SK-N-SH (cell line): ENCODE results near the gene PIGZ. TPM values are rescaled to one million over a fixed set of nuclear protein-coding genes. Genes with fewer than 3 reads are reported as not detected.

Source experiments
- CTCF ChIA-PET: fragments of 300-600, 350-600 bp; formaldehyde crosslinking; extraction: SDS; loops from one replicate; lab custom pipeline; 2021; lab: Yijun Ruan, JAX
- POLR2A ChIA-PET: fragments of 350-600 bp; sonication (Branson Sonifier 250); formaldehyde crosslinking; extraction: SDS; loops from one replicate; lab custom pipeline; 2020; ENCODE audit warnings: antibody characterized with exemption, inconsistent platforms; lab: Yijun Ruan, JAX
- DNase-seq: peaks from one replicate; pipeline ENCODE4 v3.0.0; 2012
- H2AFZ ChIP-seq: fragments of 200-600 bp; sonication (generic); 2 replicates; pipeline ENCODE4 v1.8.1; 2016; ENCODE audit warnings: antibody characterized with exemption, mild to moderate bottlenecking, low read depth
- H3F3A ChIP-seq: fragments of 200-600 bp; sonication (generic); replicated peaks from 2 replicates; pipeline ENCODE3; 2016; ENCODE audit warnings: antibody characterized with exemption, mild to moderate bottlenecking; ENCODE audit not compliant: insufficient read depth
- H3K27ac ChIP-seq, 2 experiments: fragments of 200-500 bp in 1 of 2; fragments of 200-600 bp in 1 of 2; sonication (Bioruptor generic) in 1 of 2; sonication (generic), shearing (Covaris generic) in 1 of 2; 2 replicates each; pipeline versions ENCODE4 v1.5.1 to v1.6.1; 2014 to 2016; ENCODE audit warnings: low read depth in 2 of 2, inconsistent platforms in 1 of 2, low read length in 1 of 2, mild to moderate bottlenecking in 1 of 2, mixed read lengths in 1 of 2
- H3K27me3 ChIP-seq: fragments of 200-600 bp; sonication (generic), shearing (Covaris generic); 2 replicates; pipeline ENCODE4 v1.6.1; 2016; ENCODE audit warnings: mixed run types; ENCODE audit not compliant: insufficient read depth
- H3K36me3 ChIP-seq, 2 experiments: fragments of 200-500 bp in 1 of 2; fragments of 200-600 bp in 1 of 2; sonication (Bioruptor generic) in 1 of 2; sonication (generic) in 1 of 2; replicated peaks in 1 of 2; 2 replicates each; pipeline versions ENCODE3 to v1.5.1; 2014 to 2016; ENCODE audit warnings: low read length in 1 of 2, mild to moderate bottlenecking in 1 of 2; ENCODE audit not compliant: insufficient read depth in 2 of 2, control insufficient read depth in 1 of 2
- H3K4me1 ChIP-seq, 2 experiments: fragments of 200-500 bp in 1 of 2; fragments of 200-600 bp in 1 of 2; sonication (Bioruptor generic) in 1 of 2; sonication (generic), shearing (Covaris generic) in 1 of 2; 2 replicates each; pipeline versions ENCODE4 v1.5.1 to v1.6.1; 2014 to 2016; ENCODE audit warnings: low read depth in 1 of 2, low read length in 1 of 2, mixed run types in 1 of 2; ENCODE audit not compliant: insufficient read depth in 2 of 2, control insufficient read depth in 1 of 2
- H3K4me2 ChIP-seq: fragments of 200-600 bp; sonication (generic), shearing (Covaris generic); 2 replicates; pipeline ENCODE4 v1.6.1; 2017; ENCODE audit warnings: mixed run types
- H3K4me3 ChIP-seq, 2 experiments: fragments of 200-500 bp in 1 of 2; fragments of 200-600 bp in 1 of 2; sonication (Bioruptor generic) in 1 of 2; sonication (generic), shearing (Covaris generic) in 1 of 2; 2 replicates each; pipeline versions ENCODE4 v1.5.1 to v1.8.1; 2014 to 2016; ENCODE audit warnings: low read depth in 2 of 2, inconsistent platforms in 1 of 2, low read length in 1 of 2, mild to moderate bottlenecking in 1 of 2, mixed read lengths in 1 of 2, moderate library complexity in 1 of 2
- H3K79me2 ChIP-seq: fragments of 200-600 bp; sonication (generic); 2 replicates; pipeline ENCODE4 v1.8.1; 2017; ENCODE audit warnings: mild to moderate bottlenecking; ENCODE audit not compliant: insufficient read depth
- H3K9ac ChIP-seq: fragments of 200-600 bp; sonication (generic); 2 replicates; pipeline ENCODE4 v1.6.1; 2017; ENCODE audit warnings: mixed run types
- H3K9me2 ChIP-seq: fragments of 200-600 bp; sonication (generic); 2 replicates; pipeline ENCODE4 v1.6.1; 2017; ENCODE audit warnings: mixed run types
- H3K9me3 ChIP-seq: fragments of 200-600 bp; sonication (generic); 2 replicates; pipeline ENCODE4 v1.6.1; 2017; ENCODE audit warnings: mixed run types, mild to moderate bottlenecking, moderate library complexity
- H4K20me1 ChIP-seq: fragments of 200-600 bp; sonication (generic); 2 replicates; pipeline ENCODE4 v1.6.1; 2017; ENCODE audit warnings: mild to moderate bottlenecking, mixed run types; ENCODE audit not compliant: insufficient read depth
- CHD2 ChIP-seq: fragments of 150-350 bp; IDR thresholded peaks from 2 replicates; pipeline ENCODE4 v1.6.1; 2018; ENCODE audit warnings: low read length; ENCODE audit not compliant: partially characterized antibody
- ELF1 ChIP-seq: IDR thresholded peaks from 2 replicates; pipeline ENCODE4 v1.4.0; 2012
- EP300 ChIP-seq, 2 experiments: IDR thresholded peaks; 2 replicates each; pipeline versions ENCODE4 v1.4.0 to v1.6.1; 2012; ENCODE audit warnings: borderline replicate concordance in 1 of 2, low read depth in 1 of 2, low read length in 1 of 2
- FOSL2 ChIP-seq: IDR thresholded peaks from 2 replicates; pipeline ENCODE4 v1.4.0; 2012; ENCODE audit warnings: low read depth, mild to moderate bottlenecking, moderate library complexity, borderline replicate concordance
- FOXJ3 ChIP-seq: sonication (generic); formaldehyde crosslinking; IDR thresholded peaks from 2 replicates; pipeline ENCODE4 v1.5.1; 2020; ENCODE audit warnings: mild to moderate bottlenecking, missing genetic modification reagents
- FOXM1 ChIP-seq: IDR thresholded peaks from 2 replicates; pipeline ENCODE4 v1.4.0; 2012; ENCODE audit warnings: low read depth, mild to moderate bottlenecking
- GABPA ChIP-seq: IDR thresholded peaks from 2 replicates; pipeline ENCODE4 v1.4.0; 2012; ENCODE audit warnings: low read depth, mild to moderate bottlenecking
- MXI1 ChIP-seq: IDR thresholded peaks from 2 replicates; pipeline ENCODE4 v1.6.1; 2012; ENCODE audit warnings: mild to moderate bottlenecking, low read depth, low read length, improper control_type of control experiment
- RFX5 ChIP-seq: IDR thresholded peaks from 2 replicates; pipeline ENCODE4 v1.6.1; 2012; ENCODE audit warnings: mild to moderate bottlenecking, improper control_type of control experiment, low read length
- WGBS: methylation state at CpG from one replicate; pipeline ENCODE4 v1.1.6; 2017; ENCODE audit warnings: low lambda C conversion rate; 5-methylcytosine and 5-hydroxymethylcytosine counted together
- polyA plus RNA-seq, 3 experiments: library from polyadenylated mRNA; depleted of rRNA; stranded (reverse); fragments of >200 nt; gene quantifications; 2 replicates each; pipeline ENCODE4 v1.2.3, GENCODE V29; 2012
- TF ChIP-seq, protein P1 (sequence below): IDR thresholded peaks from 2 replicates; pipeline ENCODE4 v1.4.0; 2012; ENCODE audit warnings: low read depth

PIGZ gene
- polyA plus RNA-seq, 1 of the 3 experiments (the other 2 are of a cell fraction), result 5.0 TPM

DNA sequence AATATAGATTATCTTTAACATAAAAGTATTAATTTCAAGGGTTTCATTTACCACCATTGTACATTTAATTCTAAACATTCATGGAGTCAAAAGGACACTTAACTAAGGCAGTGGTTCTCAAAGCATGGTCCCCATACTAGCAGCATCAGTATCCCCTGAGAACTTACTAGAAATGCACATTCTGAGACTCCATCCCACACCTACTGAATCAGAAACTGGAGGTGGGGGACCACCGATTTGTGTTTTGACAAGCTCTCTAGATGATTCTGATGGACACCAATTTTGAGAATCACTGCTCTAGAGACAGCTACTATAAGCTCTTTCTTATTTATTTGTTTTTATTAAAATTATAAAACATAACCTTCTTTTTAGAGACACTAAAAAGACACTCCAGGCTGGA lies 66.9 kb downstream of the PIGZ start:
- peaks cover 31% of the 10 kb centered on the region for H3K79me2 ChIP-seq
- POLR2A ChIA-PET, result interaction anchor here (0.8 kb wide), 1 partner anchor 34 kb away, joined by 3 read pairs; the partner anchor contains the start of gene SENP5
- no peaks in the 10 kb centered on the region for H3K9me2 ChIP-seq
- H2AFZ ChIP-seq, result no peak overlapping the region
- H3K4me2 ChIP-seq, result no peak overlapping the region
- TF ChIP-seq, protein P1, sequence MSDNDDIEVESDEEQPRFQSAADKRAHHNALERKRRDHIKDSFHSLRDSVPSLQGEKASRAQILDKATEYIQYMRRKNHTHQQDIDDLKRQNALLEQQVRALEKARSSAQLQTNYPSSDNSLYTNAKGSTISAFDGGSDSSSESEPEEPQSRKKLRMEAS, result no peak
- TF ChIP-seq ELF1 (no peak), EP300 (IDR thresholded peaks at IDR 0.05; ENCODE audit: borderline replicate concordance in 1 of 2, low read depth in 1 of 2, low read length in 1 of 2) (no peak), FOSL2 (no peak), FOXJ3 (no peak), CHD2 (no peak), GABPA (no peak), FOXM1 (no peak), RFX5 (no peak), MXI1 (no peak)
- no peak for DNase-seq
- no peaks in the 10 kb centered on the region for H3K4me1 ChIP-seq
- H3K27ac ChIP-seq, result no peak overlapping the region
- CTCF ChIA-PET, result no interaction called here
- H3F3A ChIP-seq, result no peaks in the 10 kb centered on the region
- H3K9me3 ChIP-seq, result no peaks in the 10 kb centered on the region
- H3K36me3 ChIP-seq, result peaks cover 44 to 71% of the 10 kb centered on the region in 2 experiments
- H4K20me1 ChIP-seq, result no peaks in the 10 kb centered on the region
- H3K9ac ChIP-seq, result no peak overlapping the region
- H3K27me3 ChIP-seq, result no peaks in the 10 kb centered on the region
- WGBS, result 89% methylated on average over 1 of the region's 1 CpG
- H3K4me3 ChIP-seq, result no peak overlapping the region

Other genes with a start within 250 kb of the PIGZ start
- 27.9 and 28.8 TPM in 2 replicates for gene PAK2, start 229.0 kb downstream of the PIGZ start, polyA plus RNA-seq (2012; rRNA removed)
- 7.5 and 11.8 TPM in 2 replicates for gene SENP5, start 100.9 kb downstream of the PIGZ start, polyA plus RNA-seq (2012; rRNA removed)
- 112 and 128 TPM in 2 replicates for gene NCBP2, start 26.3 kb downstream of the PIGZ start, polyA plus RNA-seq (2012; rRNA removed)
- 27.2 and 32.4 TPM in 2 replicates for gene MELTF, start 61.0 kb upstream of the PIGZ start, polyA plus RNA-seq (2012; rRNA removed)